Measurements from ENCODE around the gene MYO5B.

DNA sequence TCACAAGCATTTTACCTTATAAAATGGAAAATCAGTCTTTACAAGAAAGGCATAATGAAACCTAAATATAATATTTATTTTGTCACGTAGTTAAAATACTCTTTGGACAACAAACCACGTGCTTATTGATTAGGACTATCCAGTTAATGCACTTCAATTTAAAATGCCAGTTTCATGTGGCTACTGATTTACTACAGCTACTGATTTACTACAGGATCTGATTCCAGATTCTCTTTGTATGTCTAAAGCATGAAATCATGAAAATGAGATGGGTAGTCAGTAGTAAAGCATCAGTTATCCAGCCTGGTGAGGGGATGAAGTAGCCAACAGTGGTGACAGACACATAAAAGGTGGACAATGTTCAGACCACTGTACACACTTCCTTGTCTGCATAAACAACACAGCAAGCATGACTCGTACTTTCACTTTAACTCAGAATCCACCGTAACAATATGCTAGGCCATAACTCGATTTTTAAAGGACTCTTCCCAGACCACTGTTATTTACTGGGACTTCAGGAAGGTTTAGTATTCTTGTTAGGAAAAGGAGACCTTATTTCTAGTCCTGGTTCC, 406.5 kb downstream of the MYO5B start:
- TF ChIP-seq POLR2A (IDR thresholded peaks at IDR 0.05): no peak
- TF ChIP-seq, protein P1, sequence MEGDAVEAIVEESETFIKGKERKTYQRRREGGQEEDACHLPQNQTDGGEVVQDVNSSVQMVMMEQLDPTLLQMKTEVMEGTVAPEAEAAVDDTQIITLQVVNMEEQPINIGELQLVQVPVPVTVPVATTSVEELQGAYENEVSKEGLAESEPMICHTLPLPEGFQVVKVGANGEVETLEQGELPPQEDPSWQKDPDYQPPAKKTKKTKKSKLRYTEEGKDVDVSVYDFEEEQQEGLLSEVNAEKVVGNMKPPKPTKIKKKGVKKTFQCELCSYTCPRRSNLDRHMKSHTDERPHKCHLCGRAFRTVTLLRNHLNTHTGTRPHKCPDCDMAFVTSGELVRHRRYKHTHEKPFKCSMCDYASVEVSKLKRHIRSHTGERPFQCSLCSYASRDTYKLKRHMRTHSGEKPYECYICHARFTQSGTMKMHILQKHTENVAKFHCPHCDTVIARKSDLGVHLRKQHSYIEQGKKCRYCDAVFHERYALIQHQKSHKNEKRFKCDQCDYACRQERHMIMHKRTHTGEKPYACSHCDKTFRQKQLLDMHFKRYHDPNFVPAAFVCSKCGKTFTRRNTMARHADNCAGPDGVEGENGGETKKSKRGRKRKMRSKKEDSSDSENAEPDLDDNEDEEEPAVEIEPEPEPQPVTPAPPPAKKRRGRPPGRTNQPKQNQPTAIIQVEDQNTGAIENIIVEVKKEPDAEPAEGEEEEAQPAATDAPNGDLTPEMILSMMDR (IDR thresholded peaks at IDR 0.05): no peak
